HFF-Myc (cell line): ENCODE measurements around the gene CPLX1.

Experiments used
- DNase-seq: peaks from one replicate; pipeline ENCODE4 v3.0.0-alpha.2; 2011; ENCODE audit warnings: low read depth; ENCODE audit errors: extremely low read depth
- H3K4me3 ChIP-seq: replicated peaks from 2 replicates; pipeline ENCODE4 v1.5.1; 2011; ENCODE audit warnings: low read depth, mild to moderate bottlenecking, control low read depth, low read length
- CTCF ChIP-seq: IDR thresholded peaks from 2 replicates; pipeline ENCODE4 v1.5.1; 2012; ENCODE audit warnings: mild to moderate bottlenecking, low read depth, low read length, control low read depth; ENCODE audit errors: missing control alignments

CPLX1 gene

GRCh38 chr4:857461-857860, 31.5 kb upstream of the CPLX1 start:
- no peak for TF ChIP-seq CTCF
- no peak overlapping the region for H3K4me3 ChIP-seq
- DNase-seq = no peak

- H3K4me3 ChIP-seq = no peak overlapping the region
- TF ChIP-seq CTCF = no peak
- no peak for DNase-seq
Observed at GRCh38 chr4:856225-856901, 30.4 kb upstream of the CPLX1 start.

GRCh38 chr4:855880-856224, 29.9 kb upstream of the CPLX1 start:
- no peak overlapping the region for H3K4me3 ChIP-seq
- no peak for TF ChIP-seq CTCF
- no peak for DNase-seq

- no peak overlapping the region for H3K4me3 ChIP-seq
- no peak for DNase-seq
- TF ChIP-seq CTCF = no peak
Observed at GRCh38 chr4:854356-854755, 28.4 kb upstream of the CPLX1 start.

- H3K4me3 ChIP-seq = no peak overlapping the region
- no peak for TF ChIP-seq CTCF
- no peak for DNase-seq
Observed at GRCh38 chr4:853416-853781, 27.5 kb upstream of the CPLX1 start.

- DNase-seq = no peak
- H3K4me3 ChIP-seq = no peak overlapping the region
- no peak for TF ChIP-seq CTCF
Observed at GRCh38 chr4:851701-852430, 25.9 kb upstream of the CPLX1 start.

GRCh38 chr4:850323-850945, 24.5 kb upstream of the CPLX1 start:
- no peak overlapping the region for H3K4me3 ChIP-seq
- no peak for DNase-seq
- TF ChIP-seq CTCF = no peak
